Keratinocyte (primary cell): ENCODE results near the gene RPL31. TPM values are rescaled to one million over a fixed set of nuclear protein-coding genes. Genes with fewer than 3 reads are reported as not detected.
A peak's percentile ranks its signal among the peaks of the same experiment; 100 is the strongest.

Experiments
- DNase-seq: peaks from one replicate; pipeline ENCODE4 v3.0.0-alpha.2; 2011; ENCODE audit warnings: low read depth, missing footprints, low spot score
- FAIRE-seq: peaks from 2 replicates; lab custom pipeline; 2011; peaks lifted over from hg19 to GRCh38; lab: Jason Lieb, UNC
- H2AFZ ChIP-seq: 2 replicates; pipeline ENCODE4 v1.6.0; 2012; ENCODE audit warnings: low read length, control low read depth, inconsistent platforms; ENCODE audit not compliant: control insufficient read depth
- H3K27ac ChIP-seq: 2 replicates; pipeline ENCODE4 v1.5.1; 2011; ENCODE audit warnings: low read length; ENCODE audit not compliant: control insufficient read depth, insufficient read depth
- H3K27me3 ChIP-seq: 3 replicates; pipeline ENCODE4 v1.6.0; 2011; ENCODE audit warnings: low read length; ENCODE audit not compliant: control insufficient read depth, insufficient read depth; ENCODE audit errors: extremely low read depth
- H3K36me3 ChIP-seq, 2 experiments: 2 replicates in 1 of 2; 3 replicates in 1 of 2; pipeline ENCODE4 v1.5.1; 2011; ENCODE audit warnings: low read length in 2 of 2, mild to moderate bottlenecking in 1 of 2; ENCODE audit not compliant: control insufficient read depth in 2 of 2, insufficient read depth in 2 of 2; ENCODE audit errors: extremely low read depth in 1 of 2
- H3K4me1 ChIP-seq: 3 replicates; pipeline ENCODE4 v1.5.1; 2011; ENCODE audit warnings: low read length; ENCODE audit not compliant: control insufficient read depth, insufficient read depth; ENCODE audit errors: extremely low read depth
- H3K4me2 ChIP-seq: 3 replicates; pipeline ENCODE4 v1.6.0; 2011; ENCODE audit warnings: low read depth, low read length; ENCODE audit not compliant: control insufficient read depth, insufficient read depth; ENCODE audit errors: extremely low read depth
- H3K4me3 ChIP-seq, 3 experiments: fragments of 200-600 bp in 1 of 3; sonication (generic) in 1 of 3; 2 replicates in 2 of 3; 3 replicates in 1 of 3; pipeline ENCODE4 v1.5.1; 2011 to 2016; ENCODE audit warnings: low read length in 3 of 3, mild to moderate bottlenecking in 3 of 3, control low read depth in 2 of 3, inconsistent platforms in 1 of 3, low read depth in 1 of 3, mixed read lengths in 1 of 3, mixed run types in 1 of 3, moderate library complexity in 1 of 3; ENCODE audit not compliant: control insufficient read depth in 2 of 3, insufficient read depth in 2 of 3; ENCODE audit errors: extremely low read depth in 1 of 3
- H3K79me2 ChIP-seq: 2 replicates; pipeline ENCODE4 v1.6.0; 2012; ENCODE audit warnings: low read length; ENCODE audit not compliant: control insufficient read depth, insufficient read depth
- H3K9ac ChIP-seq: 3 replicates; pipeline ENCODE4 v1.6.0; 2011; ENCODE audit warnings: low read length; ENCODE audit not compliant: control insufficient read depth, insufficient read depth; ENCODE audit errors: extremely low read depth
- H3K9me1 ChIP-seq: 3 replicates; pipeline ENCODE4 v1.6.0; 2011; ENCODE audit warnings: low read length; ENCODE audit not compliant: control insufficient read depth, insufficient read depth; ENCODE audit errors: extremely low read depth
- H3K9me3 ChIP-seq: 2 replicates; pipeline ENCODE4 v1.5.1; 2012; ENCODE audit warnings: low read depth, low read length; ENCODE audit not compliant: control insufficient read depth
- H4K20me1 ChIP-seq: 3 replicates; pipeline ENCODE4 v1.6.0; 2011; ENCODE audit warnings: low read length; ENCODE audit not compliant: control insufficient read depth, insufficient read depth; ENCODE audit errors: extremely low read depth
- CTCF ChIP-seq, 3 experiments: IDR thresholded peaks in 1 of 3; conservative IDR thresholded peaks in 1 of 3; optimal IDR thresholded peaks in 1 of 3; 2 replicates in 2 of 3; 3 replicates in 1 of 3; pipeline versions ENCODE3 to v1.5.1; 2011; ENCODE audit warnings: low read length in 3 of 3, mild to moderate bottlenecking in 3 of 3, moderate library complexity in 2 of 3, control low read depth in 1 of 3, inconsistent platforms in 1 of 3; ENCODE audit not compliant: insufficient read depth in 2 of 3; ENCODE audit errors: extremely low read depth in 1 of 3
- EZH2 ChIP-seq: IDR thresholded peaks from one replicate; pipeline ENCODE4 v1.6.1; 2012; ENCODE audit warnings: inconsistent platforms, mild to moderate bottlenecking, low read length, moderate library complexity
- dilution Hi-C: fragments of 300-500 bp; cut with MboI; formaldehyde crosslinking; loops from one replicate; pipeline ENCODE4 v1.7.0; 2020; ENCODE audit warnings: low sequenced_read_pairs; ENCODE audit not compliant: extremely low pct_ligation_motif_present
- polyA plus RNA-seq, 5 experiments: library from polyadenylated mRNA; depleted of rRNA in 3 of 5; stranded (reverse) in 3 of 5; stranded (forward) in 1 of 5; unstranded in 1 of 5; fragments of >200 nt; gene quantifications; 1 replicate in 1 of 5; 2 replicates in 3 of 5; 3 replicates in 1 of 5; pipeline versions ENCODE4 v1.2.1 to v1.2.3, GENCODE V29; 2011 to 2012; ENCODE audit warnings: missing spikeins in 2 of 5, low read depth in 1 of 5, low replicate concordance in 1 of 5

RPL31 gene
- polyA plus RNA-seq, 1 donor (not counting 4 experiments of a cell fraction or from before 2014, with no cell fraction given): 2,795 TPM

DNA sequence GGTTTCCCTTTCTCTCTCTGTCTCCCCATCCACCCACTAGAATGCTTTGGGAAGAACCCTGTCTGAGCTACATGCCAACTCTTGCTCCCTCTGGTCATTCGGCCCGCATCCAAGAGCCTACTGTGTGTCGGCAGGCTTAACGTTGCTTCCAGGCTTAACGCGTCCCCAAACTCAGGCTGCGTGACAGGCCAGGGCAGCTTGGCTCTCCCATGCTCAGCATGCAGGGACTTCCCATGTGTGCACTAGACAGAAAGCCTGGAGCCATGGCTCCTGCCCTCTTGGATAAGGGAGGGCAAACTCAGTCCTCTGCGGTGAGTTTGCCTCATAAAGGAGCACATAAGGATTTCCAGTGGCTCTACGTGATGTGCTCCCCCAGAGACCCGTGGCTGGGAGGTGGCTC lies 43.2 kb downstream of the RPL31 start:
- Histone ChIP-seq H3K36me3 (no peaks in the 10 kb centered on the region), H2AFZ (no peak overlapping the region), H3K9me1 (no peaks in the 10 kb centered on the region), H3K27me3 (no peaks in the 10 kb centered on the region), H3K79me2 (no peaks in the 10 kb centered on the region), H3K9ac (no peak overlapping the region), H3K4me3 (no peak overlapping the region), H3K4me1 (peaks cover 17% of the 10 kb centered on the region), H4K20me1 (no peaks in the 10 kb centered on the region), H3K9me3 (no peaks in the 10 kb centered on the region), H3K27ac (no peak overlapping the region), H3K4me2 (no peak overlapping the region)
- dilution Hi-C loops: loop anchor here (25.0 kb wide), 1 partner anchor 167 kb away; no protein-coding TSS in a partner anchor
- no peak for DNase-seq
- FAIRE-seq: no peak
- TF ChIP-seq CTCF (optimal IDR thresholded peaks at IDR 0.05 in 1 of 3, IDR thresholded peaks at IDR 0.05 in 1 of 3, conservative IDR thresholded peaks at IDR 0.05 in 1 of 3; ENCODE audit: extremely low read depth in 1 of 3, insufficient read depth in 2 of 3, low read length in 3 of 3) (no peak), EZH2 (no peak)

DNA sequence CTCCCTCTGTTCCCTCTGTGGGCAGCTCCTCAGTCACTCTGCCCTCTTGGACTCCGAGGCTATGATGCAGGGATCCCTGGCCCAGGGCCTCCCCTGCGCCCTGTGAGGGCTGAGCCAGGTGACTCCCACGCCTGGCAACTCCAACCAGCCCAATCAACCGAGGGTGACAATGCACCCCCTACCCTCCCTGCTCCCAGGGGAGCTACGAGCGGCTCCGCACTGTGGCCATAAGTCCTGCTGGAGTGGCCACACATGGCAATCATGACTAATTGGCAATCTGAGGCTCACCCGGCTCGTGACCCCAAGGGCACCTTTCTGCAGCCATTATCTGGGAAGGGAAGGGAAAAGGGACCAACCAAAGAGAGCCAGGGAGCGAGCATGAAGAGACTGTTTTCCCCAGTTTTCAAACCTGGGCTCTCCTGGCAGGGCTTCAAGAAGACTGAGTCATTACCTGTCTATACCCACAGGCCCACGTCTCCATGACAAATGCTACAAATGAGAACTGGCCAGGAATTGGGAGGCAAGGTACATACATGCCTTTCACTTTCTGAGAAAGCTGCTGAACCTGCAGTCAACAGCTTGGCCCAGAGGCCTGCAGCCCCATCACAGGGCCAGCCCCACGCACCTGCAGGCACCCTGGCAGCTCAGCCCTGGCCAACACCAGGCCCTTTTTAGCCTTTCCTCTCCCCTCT lies 45.1 kb downstream of the RPL31 start:
- no peaks in the 10 kb centered on the region for H3K27me3 ChIP-seq
- peak overlapping the region; percentile 66 for H3K4me2 ChIP-seq
- H3K36me3 ChIP-seq: no peaks in the 10 kb centered on the region
- TF ChIP-seq EZH2 (no peak), CTCF (optimal IDR thresholded peaks at IDR 0.05 in 1 of 3, IDR thresholded peaks at IDR 0.05 in 1 of 3, conservative IDR thresholded peaks at IDR 0.05 in 1 of 3; ENCODE audit: extremely low read depth in 1 of 3, insufficient read depth in 2 of 3, low read length in 3 of 3) (no peak)
- dilution Hi-C loops: loop anchor here (25.0 kb wide), 1 partner anchor 165 kb away; no protein-coding TSS in a partner anchor
- FAIRE-seq (peak; percentile 97), DNase-seq (peak; percentile 33)
- H3K9me3 ChIP-seq: no peaks in the 10 kb centered on the region
- H3K4me3 ChIP-seq: no peak overlapping the region
- H3K79me2 ChIP-seq: no peaks in the 10 kb centered on the region
- no peaks in the 10 kb centered on the region for H4K20me1 ChIP-seq
- no peaks in the 10 kb centered on the region for H3K9me1 ChIP-seq
- no peak overlapping the region for H2AFZ ChIP-seq
- peaks cover 17% of the 10 kb centered on the region for H3K4me1 ChIP-seq
- peak overlapping the region; percentile 49 for H3K9ac ChIP-seq
- peak overlapping the region; percentile 48 for H3K27ac ChIP-seq
